ENCODE results near the gene SMAD2.

SMAD2 gene

GRCh38 chr18:47932603-47933002, 2.1 kb upstream of the SMAD2 start:
- Histone ChIP-seq H3K9me3 (ENCODE audit: control insufficient read depth, insufficient read depth, low read length) (no peaks in the 10 kb centered on the region), H3K4me3 (ENCODE audit: low read length) (no peak overlapping the region), H3K27ac (ENCODE audit: low read length) (no peak overlapping the region), H3K27me3 (ENCODE audit: control insufficient read depth, insufficient read depth, low read length) (no peaks in the 10 kb centered on the region), H3K4me1 (ENCODE audit: control insufficient read depth, insufficient read depth, low read length) (no peaks in the 10 kb centered on the region), H3K36me3 (ENCODE audit: control insufficient read depth, insufficient read depth, low read length) (no peaks in the 10 kb centered on the region)
- WGBS (ENCODE audit: insufficient coverage, insufficient read length): no CpG with 5 or more reads among the region's 4 CpGs
- no peak for DNase-seq (ENCODE audit: low read depth, low spot score)

DNA sequence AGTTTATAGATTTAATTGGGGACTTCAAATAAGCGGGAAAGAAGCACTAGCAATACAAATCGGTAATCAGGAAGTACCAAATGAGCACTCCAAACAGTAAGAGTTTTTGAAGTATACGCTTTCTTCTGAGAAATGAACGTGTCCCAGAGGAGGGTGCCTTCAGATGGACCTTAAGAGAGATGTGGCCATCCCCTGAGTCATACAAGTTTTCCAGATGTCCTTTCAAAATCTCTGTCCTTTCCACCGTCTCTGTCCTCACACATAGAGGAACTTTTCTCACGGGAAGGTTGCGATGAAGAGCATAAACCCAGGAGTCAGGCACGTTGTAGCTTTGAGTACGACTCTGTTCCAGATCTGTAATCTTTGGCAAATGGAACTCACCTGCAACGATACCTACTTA, 1.7 kb upstream of the SMAD2 start:
- Histone ChIP-seq H3K27ac (ENCODE audit: low read length) (no peak overlapping the region), H3K9me3 (ENCODE audit: control insufficient read depth, insufficient read depth, low read length) (no peaks in the 10 kb centered on the region), H3K4me1 (ENCODE audit: control insufficient read depth, insufficient read depth, low read length) (no peaks in the 10 kb centered on the region), H3K27me3 (ENCODE audit: control insufficient read depth, insufficient read depth, low read length) (no peaks in the 10 kb centered on the region), H3K4me3 (ENCODE audit: low read length) (no peak overlapping the region), H3K36me3 (ENCODE audit: control insufficient read depth, insufficient read depth, low read length) (no peaks in the 10 kb centered on the region)
- WGBS (ENCODE audit: insufficient coverage, insufficient read length): no CpG with 5 or more reads among the region's 10 CpGs
- no peak for DNase-seq (ENCODE audit: low read depth, low spot score)

GRCh38 chr18:47931718-47932103, 1.3 kb upstream of the SMAD2 start:
- no peak overlapping the region for H3K27ac ChIP-seq (ENCODE audit: low read length)

GRCh38 chr18:47930931-47931717, 665 bp upstream of the SMAD2 start:
- no CpG with 5 or more reads among the region's 107 CpGs for WGBS (ENCODE audit: insufficient coverage, insufficient read length)
- DNase-seq (ENCODE audit: low read depth, low spot score): peak; percentile 71
- Histone ChIP-seq H3K27me3 (ENCODE audit: control insufficient read depth, insufficient read depth, low read length) (no peaks in the 10 kb centered on the region), H3K27ac (ENCODE audit: low read length) (no peak overlapping the region), H3K4me1 (ENCODE audit: control insufficient read depth, insufficient read depth, low read length) (no peaks in the 10 kb centered on the region; the same call in 1 of the 2 replicates), H3K9me3 (ENCODE audit: control insufficient read depth, insufficient read depth, low read length) (no peaks in the 10 kb centered on the region), H3K36me3 (ENCODE audit: control insufficient read depth, insufficient read depth, low read length) (no peaks in the 10 kb centered on the region), H3K4me3 (ENCODE audit: low read length) (peak overlapping the region; percentile 95)

More at GRCh38 chr18:47931718-47932103, 1.3 kb upstream of the SMAD2 start:
- Histone ChIP-seq H3K36me3 (ENCODE audit: control insufficient read depth, insufficient read depth, low read length) (no peaks in the 10 kb centered on the region), H3K9me3 (ENCODE audit: control insufficient read depth, insufficient read depth, low read length) (no peaks in the 10 kb centered on the region), H3K27me3 (ENCODE audit: control insufficient read depth, insufficient read depth, low read length) (no peaks in the 10 kb centered on the region), H3K4me3 (ENCODE audit: low read length) (peak overlapping the region; percentile 95; the same call in 1 of the 2 replicates), H3K4me1 (ENCODE audit: control insufficient read depth, insufficient read depth, low read length) (no peaks in the 10 kb centered on the region; the same call in 1 of the 2 replicates)
- WGBS (ENCODE audit: insufficient coverage, insufficient read length): no CpG with 5 or more reads among the region's 8 CpGs
- no peak for DNase-seq (ENCODE audit: low read depth, low spot score)

DNA sequence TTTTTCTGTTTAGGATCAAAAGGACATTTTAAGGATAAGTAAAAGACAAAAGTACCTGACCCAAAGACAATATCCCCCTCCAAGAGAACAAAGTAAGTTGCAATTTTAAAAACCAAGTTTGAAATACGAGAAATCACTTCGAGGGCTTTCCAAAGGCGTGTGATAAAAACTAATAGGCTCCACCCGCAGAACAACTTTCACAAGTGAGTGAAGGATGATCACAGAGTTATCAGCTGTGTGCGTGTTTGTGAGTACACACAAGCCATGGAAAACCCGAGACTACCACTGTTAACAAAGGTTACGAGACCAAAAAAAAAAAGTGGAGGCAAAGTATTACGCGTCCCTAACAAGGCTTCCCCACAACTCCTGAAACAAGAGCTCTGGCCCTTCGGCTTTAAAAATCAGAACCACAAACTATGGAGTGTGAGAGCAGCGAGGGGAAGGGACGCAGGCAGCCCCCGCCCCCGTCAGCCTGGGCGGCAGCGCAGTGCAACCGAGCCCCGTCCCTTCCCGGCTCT, 719 bp downstream of the SMAD2 start:
- Histone ChIP-seq H3K4me3 (ENCODE audit: low read length) (peak overlapping the region; percentile 95), H3K4me1 (ENCODE audit: control insufficient read depth, insufficient read depth, low read length) (no peaks in the 10 kb centered on the region; the same call in 1 of the 2 replicates), H3K36me3 (ENCODE audit: control insufficient read depth, insufficient read depth, low read length) (no peaks in the 10 kb centered on the region), H3K9me3 (ENCODE audit: control insufficient read depth, insufficient read depth, low read length) (no peaks in the 10 kb centered on the region), H3K27me3 (ENCODE audit: control insufficient read depth, insufficient read depth, low read length) (no peaks in the 10 kb centered on the region), H3K27ac (ENCODE audit: low read length) (no peak overlapping the region)
- WGBS (ENCODE audit: insufficient coverage, insufficient read length): no CpG with 5 or more reads among the region's 19 CpGs
- DNase-seq (ENCODE audit: low read depth, low spot score): no peak

DNA sequence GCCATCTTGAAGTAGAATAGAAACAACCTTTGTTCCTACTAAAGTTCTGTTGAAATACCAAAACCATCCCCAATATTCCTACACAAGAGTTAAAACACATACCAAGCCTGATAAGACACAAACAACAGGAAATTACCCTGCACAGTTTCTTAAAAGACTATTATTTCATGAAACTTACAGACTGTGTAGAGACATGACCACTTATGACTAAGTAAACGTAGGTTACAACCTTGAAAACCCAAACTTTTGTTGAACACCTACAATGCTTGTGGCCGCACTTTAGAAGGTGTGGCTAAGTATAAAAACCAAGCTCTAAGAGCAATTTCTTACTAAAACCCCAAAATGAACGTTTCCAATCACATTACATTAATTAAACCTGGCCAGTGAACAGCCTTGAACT, 2.0 kb downstream of the SMAD2 start:
- WGBS (ENCODE audit: insufficient coverage, insufficient read length): no CpG with 5 or more reads among the region's 3 CpGs

DNA sequence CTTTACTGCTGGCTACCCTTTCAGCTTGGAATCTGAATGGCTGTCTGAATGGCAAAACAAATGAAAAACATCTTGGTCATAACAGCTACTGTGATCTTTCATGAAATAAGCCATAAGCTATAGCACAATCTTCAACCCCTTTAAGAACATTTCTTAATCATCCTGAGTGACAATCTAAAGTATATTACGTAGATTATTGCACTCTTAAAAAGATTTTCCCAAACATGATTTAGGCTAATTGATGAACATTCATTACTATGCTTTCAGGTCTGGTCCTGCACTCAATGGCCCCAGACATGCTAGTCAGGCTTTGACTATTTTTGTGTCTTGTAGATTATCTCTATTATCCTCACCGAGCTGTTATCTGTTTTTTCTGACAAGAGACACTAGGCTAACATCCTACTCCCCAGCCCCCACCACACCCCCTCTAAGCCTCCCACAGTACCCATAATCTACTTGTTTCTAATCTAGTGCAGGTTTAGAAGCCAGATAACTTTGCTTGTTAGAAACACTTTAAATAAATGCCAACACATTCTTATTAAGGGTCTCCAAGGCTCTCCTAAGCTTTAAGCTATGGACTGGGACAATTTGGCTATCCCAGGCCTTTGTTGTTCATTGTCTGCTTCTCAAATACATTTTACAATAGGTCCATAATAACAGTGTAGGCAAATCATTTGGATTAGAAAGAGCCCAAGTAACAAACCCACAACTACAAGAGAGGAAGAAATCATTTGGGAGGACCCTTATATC, 4.2 kb downstream of the SMAD2 start:
- DNase-seq (ENCODE audit: low read depth, low spot score): no peak
- Histone ChIP-seq H3K27ac (ENCODE audit: low read length) (no peak overlapping the region), H3K27me3 (ENCODE audit: control insufficient read depth, insufficient read depth, low read length) (no peaks in the 10 kb centered on the region), H3K36me3 (ENCODE audit: control insufficient read depth, insufficient read depth, low read length) (no peaks in the 10 kb centered on the region), H3K4me1 (ENCODE audit: control insufficient read depth, insufficient read depth, low read length) (no peaks in the 10 kb centered on the region; the same call in 1 of the 2 replicates), H3K4me3 (ENCODE audit: low read length) (no peak overlapping the region), H3K9me3 (ENCODE audit: control insufficient read depth, insufficient read depth, low read length) (no peaks in the 10 kb centered on the region)
- no CpG with 5 or more reads among the region's 2 CpGs for WGBS (ENCODE audit: insufficient coverage, insufficient read length)

More for the DNA sequence above, 2.0 kb downstream of the SMAD2 start:
- H3K36me3 ChIP-seq (ENCODE audit: control insufficient read depth, insufficient read depth, low read length): no peaks in the 10 kb centered on the region
- H3K27ac ChIP-seq (ENCODE audit: low read length): no peak overlapping the region
- peak overlapping the region; percentile 17; the same call in 1 of the 2 replicates for H3K4me3 ChIP-seq (ENCODE audit: low read length)
- H3K27me3 ChIP-seq (ENCODE audit: control insufficient read depth, insufficient read depth, low read length): no peaks in the 10 kb centered on the region
- no peaks in the 10 kb centered on the region; the same call in 1 of the 2 replicates for H3K4me1 ChIP-seq (ENCODE audit: control insufficient read depth, insufficient read depth, low read length)
- no peaks in the 10 kb centered on the region for H3K9me3 ChIP-seq (ENCODE audit: control insufficient read depth, insufficient read depth, low read length)
- DNase-seq (ENCODE audit: low read depth, low spot score): no peak

DNA sequence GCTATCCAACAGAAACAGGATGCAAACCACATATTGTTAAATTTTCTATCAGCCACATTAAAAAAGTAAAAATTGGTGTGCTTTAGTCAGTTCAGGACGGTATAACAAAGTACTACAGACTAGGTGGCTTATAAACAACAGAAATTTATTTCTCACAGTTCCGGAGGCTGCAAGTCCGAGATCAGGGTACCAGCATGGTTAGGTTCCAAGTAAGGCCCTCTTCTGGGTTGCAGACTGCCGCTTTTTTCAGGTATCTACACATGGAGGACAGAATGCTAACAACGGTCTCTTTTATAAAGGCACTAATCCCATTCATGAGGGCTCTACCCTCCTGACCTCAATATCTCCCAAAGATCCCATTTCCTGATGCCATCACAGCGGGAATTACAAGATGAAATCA, 10.5 kb downstream of the SMAD2 start:
- no peak overlapping the region for H3K27ac ChIP-seq (ENCODE audit: low read length)
- WGBS (ENCODE audit: insufficient coverage, insufficient read length): no CpG with 5 or more reads among the region's 6 CpGs
- no peaks in the 10 kb centered on the region for H3K27me3 ChIP-seq (ENCODE audit: control insufficient read depth, insufficient read depth, low read length)
- H3K36me3 ChIP-seq (ENCODE audit: control insufficient read depth, insufficient read depth, low read length): no peaks in the 10 kb centered on the region
- no peak overlapping the region for H3K4me3 ChIP-seq (ENCODE audit: low read length)
- no peak for DNase-seq (ENCODE audit: low read depth, low spot score)
- H3K4me1 ChIP-seq (ENCODE audit: control insufficient read depth, insufficient read depth, low read length): peaks cover 4% of the 10 kb centered on the region; the same call in 1 of the 2 replicates
- H3K9me3 ChIP-seq (ENCODE audit: control insufficient read depth, insufficient read depth, low read length): no peaks in the 10 kb centered on the region

- Histone ChIP-seq H3K4me3 (ENCODE audit: low read length) (no peak overlapping the region), H3K27me3 (ENCODE audit: control insufficient read depth, insufficient read depth, low read length) (no peaks in the 10 kb centered on the region), H3K27ac (ENCODE audit: low read length) (peak overlapping the region; percentile 31), H3K9me3 (ENCODE audit: control insufficient read depth, insufficient read depth, low read length) (no peaks in the 10 kb centered on the region), H3K36me3 (ENCODE audit: control insufficient read depth, insufficient read depth, low read length) (no peaks in the 10 kb centered on the region), H3K4me1 (ENCODE audit: control insufficient read depth, insufficient read depth, low read length) (peaks cover 4% of the 10 kb centered on the region; the same call in 1 of the 2 replicates)
- DNase-seq (ENCODE audit: low read depth, low spot score): no peak
- no CpG with 5 or more reads among the region's 8 CpGs for WGBS (ENCODE audit: insufficient coverage, insufficient read length)
These were observed 12.4 kb downstream of the SMAD2 start for GRCh38 chr18:47917923-47918610.

DNA sequence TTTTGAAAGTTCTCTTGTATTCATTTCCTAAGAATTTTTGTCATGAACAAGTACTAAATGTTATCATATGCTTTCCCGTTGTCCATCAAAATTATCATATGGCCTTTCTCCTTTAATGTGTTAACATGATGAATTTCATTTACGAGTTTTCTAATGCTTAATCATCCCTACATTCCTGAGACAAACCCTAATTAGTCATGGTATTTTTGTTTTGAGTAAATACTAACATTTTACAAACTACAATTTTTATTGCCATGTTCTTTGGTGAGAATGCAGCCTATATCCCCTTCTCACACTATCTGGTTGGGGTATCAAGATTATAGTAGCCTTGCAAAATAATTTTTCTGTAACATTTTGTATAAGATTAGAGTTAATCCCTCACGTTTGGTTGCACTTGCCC, 14.5 kb downstream of the SMAD2 start:
- H3K4me3 ChIP-seq (ENCODE audit: low read length): no peak overlapping the region
- no peaks in the 10 kb centered on the region for H3K27me3 ChIP-seq (ENCODE audit: control insufficient read depth, insufficient read depth, low read length)
- H3K9me3 ChIP-seq (ENCODE audit: control insufficient read depth, insufficient read depth, low read length): no peaks in the 10 kb centered on the region
- no peak overlapping the region for H3K27ac ChIP-seq (ENCODE audit: low read length)
- WGBS (ENCODE audit: insufficient coverage, insufficient read length): no CpG with 5 or more reads among the region's 3 CpGs
- peaks cover 6% of the 10 kb centered on the region; the same call in 1 of the 2 replicates for H3K4me1 ChIP-seq (ENCODE audit: control insufficient read depth, insufficient read depth, low read length)
- H3K36me3 ChIP-seq (ENCODE audit: control insufficient read depth, insufficient read depth, low read length): no peaks in the 10 kb centered on the region
- DNase-seq (ENCODE audit: low read depth, low spot score): no peak
